Choroid plexus epithelial cell (primary cell): ENCODE results near the gene JPH2.

ENCODE experiments used
- DNase-seq: peaks from one replicate; pipeline ENCODE4 v3.0.0-alpha.2; 2010; ENCODE audit warnings: low read depth
- H3K4me3 ChIP-seq: 2 replicates; pipeline ENCODE4 v1.5.1; 2011; ENCODE audit warnings: low read depth, mild to moderate bottlenecking, control low read depth, low read length, moderate library complexity
- TF ChIP-seq, protein P1 (sequence below): conservative IDR thresholded peaks from 2 replicates; pipeline ENCODE4 v1.5.1; 2011; ENCODE audit warnings: low read depth, mild to moderate bottlenecking, control low read depth, inconsistent platforms, low read length, moderate library complexity

The JPH2 gene

DNA sequence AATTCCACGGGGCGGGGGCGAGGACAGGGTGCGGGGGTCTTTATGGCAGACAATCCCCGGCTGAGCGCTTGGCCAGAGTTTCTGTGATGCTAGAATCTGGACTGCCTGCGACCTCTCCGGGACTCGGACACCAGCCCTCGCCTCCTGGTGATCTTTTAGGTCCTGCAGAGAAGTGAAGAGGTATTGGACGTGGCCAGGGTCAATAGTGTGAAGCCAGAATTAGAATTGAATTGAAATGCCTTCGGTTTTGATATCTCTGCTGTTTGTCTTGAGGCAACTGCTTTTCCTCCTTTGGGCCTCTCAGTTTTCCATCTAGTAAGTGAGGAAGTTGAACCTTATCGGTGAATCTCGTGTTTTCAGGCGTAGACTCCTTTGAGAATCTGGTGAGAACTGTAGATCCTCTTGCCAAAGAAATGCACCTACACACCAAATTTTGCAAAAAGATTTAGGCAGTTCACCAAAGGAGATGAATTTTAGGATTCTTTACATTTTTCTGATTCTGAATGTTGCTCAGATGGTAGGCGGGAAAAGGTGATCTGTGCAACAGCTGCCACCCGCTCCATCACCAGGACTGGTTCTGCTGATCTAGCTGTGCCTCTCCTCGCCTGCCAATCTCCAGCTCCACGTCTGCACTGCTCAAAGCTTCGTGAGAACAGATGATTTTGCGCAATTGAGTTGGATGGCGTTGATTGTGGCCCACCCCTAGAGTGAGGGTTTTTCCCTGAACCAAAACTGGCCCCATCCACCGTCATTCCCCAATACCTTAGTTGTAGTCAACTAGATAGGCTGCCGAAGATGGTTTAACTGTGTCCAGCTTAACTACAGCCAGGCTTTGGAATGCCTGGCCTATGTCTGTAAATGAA, 24.4 kb upstream of the JPH2 start:
- peak; percentile 47 for DNase-seq
- H3K4me3 ChIP-seq: peak overlapping the region; percentile 97
- TF ChIP-seq, protein P1, sequence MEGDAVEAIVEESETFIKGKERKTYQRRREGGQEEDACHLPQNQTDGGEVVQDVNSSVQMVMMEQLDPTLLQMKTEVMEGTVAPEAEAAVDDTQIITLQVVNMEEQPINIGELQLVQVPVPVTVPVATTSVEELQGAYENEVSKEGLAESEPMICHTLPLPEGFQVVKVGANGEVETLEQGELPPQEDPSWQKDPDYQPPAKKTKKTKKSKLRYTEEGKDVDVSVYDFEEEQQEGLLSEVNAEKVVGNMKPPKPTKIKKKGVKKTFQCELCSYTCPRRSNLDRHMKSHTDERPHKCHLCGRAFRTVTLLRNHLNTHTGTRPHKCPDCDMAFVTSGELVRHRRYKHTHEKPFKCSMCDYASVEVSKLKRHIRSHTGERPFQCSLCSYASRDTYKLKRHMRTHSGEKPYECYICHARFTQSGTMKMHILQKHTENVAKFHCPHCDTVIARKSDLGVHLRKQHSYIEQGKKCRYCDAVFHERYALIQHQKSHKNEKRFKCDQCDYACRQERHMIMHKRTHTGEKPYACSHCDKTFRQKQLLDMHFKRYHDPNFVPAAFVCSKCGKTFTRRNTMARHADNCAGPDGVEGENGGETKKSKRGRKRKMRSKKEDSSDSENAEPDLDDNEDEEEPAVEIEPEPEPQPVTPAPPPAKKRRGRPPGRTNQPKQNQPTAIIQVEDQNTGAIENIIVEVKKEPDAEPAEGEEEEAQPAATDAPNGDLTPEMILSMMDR: no peak

DNA sequence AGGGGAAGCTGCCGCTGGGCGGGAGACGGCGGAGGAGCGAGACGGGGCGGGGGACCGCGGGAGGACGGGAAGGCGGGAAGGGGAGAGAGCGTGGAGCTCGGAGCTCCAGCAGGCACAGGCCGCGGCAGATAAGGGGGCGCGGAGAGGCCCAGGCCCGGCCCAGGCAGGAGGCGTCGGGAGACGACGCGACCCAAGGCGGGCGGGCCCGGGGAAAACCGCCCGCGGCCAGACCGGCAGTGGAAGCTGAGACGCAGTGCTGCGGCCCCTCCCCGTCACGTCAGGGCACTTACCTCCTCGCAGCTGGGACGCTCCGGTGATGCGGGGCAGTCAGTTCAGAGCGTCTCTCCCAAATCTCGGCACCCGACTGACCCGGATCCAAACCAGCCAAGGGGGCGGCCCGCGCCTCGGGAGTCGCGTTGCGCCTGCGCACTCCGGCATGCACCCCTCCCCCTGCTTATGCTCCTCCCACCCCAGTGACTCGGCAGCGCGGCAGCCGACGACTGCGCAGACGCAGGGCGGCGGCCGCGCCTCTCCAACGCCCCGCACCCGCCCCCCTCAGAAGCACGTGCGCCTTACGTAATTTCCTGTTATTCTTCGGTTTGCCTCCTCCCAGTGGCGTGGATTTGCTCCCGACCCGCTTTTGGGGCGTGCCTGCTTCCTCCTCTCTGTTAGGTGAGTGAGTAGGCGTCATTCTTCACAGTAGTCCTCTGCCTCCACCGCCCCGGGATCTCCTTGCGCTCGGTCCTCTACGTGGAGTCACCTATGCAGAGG, 23.6 kb upstream of the JPH2 start, which contains the start of gene OSER1:
Gene OSER1, minus strand, starts transcription at position 366 of the 771 bp plus-strand sequence. CDS start 3,814 bp downstream, outside the sequence.
- TF ChIP-seq, protein P1: no peak
- peak; percentile 98 for DNase-seq
- H3K4me3 ChIP-seq: peak within 1 kb of the TSS; percentile 97

DNA sequence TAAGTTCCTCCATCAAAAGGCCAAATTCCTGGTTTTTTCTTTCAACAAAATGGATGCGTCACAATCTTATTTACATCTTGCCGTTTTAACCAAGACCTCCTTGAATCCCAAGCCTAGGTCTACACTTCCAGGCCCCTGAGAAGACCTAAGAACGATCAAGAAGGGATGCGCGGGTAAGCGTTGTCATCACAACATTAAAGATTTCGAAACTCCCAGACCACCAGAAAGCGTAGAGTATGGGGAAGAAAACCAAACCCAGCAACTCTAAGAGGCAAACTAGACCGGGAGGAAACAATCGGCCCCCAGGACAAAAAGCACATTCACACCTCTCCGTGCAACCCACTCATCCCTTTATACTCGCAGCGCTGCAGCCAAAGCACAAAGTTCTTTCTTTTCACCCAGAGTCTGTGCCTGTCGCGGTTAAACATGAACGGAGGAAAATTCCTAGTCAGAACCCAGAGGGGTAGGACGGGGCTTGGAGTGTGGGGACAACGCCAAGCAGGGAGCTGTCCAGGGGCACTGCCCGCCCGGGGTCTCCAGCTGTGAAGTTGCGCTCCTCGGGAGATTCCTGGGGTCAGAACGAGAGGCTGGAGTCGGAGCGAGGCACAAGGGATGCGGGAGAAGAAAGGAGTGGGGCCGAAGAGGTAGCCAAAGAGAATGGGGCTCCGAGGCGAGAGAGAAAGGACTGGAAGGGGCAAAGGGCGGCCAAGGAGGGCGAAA, 22.9 kb upstream of the JPH2 start:
- H3K4me3 ChIP-seq: peak overlapping the region; percentile 97
- peak; percentile 39 for DNase-seq
- TF ChIP-seq, protein P1: no peak

DNA sequence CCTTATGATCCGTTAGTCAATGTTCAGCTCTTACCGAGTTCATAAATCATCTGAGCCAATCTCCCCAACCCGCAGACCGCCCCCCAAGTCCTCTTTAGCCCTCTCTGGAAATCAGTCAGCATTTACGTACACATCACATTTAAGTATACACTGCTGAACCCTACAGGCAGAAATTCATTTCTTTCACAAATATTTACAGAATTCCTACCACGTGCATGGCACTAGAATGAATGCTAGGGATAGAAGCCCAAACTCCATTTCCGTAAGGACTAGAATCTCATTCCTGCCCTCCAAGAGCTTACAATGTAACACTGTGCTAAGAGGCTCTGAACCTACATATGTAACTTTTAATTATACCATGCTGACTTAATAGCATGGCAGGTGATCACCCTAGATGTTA, 21.8 kb upstream of the JPH2 start:
- H3K4me3 ChIP-seq: peak overlapping the region; percentile 97
- TF ChIP-seq, protein P1: peak; percentile 11
- DNase-seq: peak; percentile 30

DNA sequence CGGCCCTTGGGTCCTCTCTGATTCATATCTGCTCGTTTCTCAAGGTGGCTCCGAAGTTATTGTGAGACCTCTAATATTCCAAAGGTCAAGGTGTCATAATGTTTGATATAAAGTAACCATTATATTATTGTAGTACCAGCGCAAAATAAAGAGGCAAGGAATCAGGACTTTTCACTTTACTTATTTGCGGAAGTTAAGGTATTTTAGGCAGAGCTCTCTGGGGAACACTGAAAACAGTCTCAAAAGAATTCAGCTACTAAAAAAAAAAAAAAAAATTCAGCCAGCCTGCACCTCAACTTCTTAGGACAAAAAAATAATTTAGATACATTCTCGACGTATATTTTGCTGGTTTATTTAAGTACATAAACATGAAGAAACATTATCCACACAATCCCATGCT, 21.2 kb upstream of the JPH2 start:
- no peak for DNase-seq
- TF ChIP-seq, protein P1: no peak
- H3K4me3 ChIP-seq: no peak overlapping the region

DNA sequence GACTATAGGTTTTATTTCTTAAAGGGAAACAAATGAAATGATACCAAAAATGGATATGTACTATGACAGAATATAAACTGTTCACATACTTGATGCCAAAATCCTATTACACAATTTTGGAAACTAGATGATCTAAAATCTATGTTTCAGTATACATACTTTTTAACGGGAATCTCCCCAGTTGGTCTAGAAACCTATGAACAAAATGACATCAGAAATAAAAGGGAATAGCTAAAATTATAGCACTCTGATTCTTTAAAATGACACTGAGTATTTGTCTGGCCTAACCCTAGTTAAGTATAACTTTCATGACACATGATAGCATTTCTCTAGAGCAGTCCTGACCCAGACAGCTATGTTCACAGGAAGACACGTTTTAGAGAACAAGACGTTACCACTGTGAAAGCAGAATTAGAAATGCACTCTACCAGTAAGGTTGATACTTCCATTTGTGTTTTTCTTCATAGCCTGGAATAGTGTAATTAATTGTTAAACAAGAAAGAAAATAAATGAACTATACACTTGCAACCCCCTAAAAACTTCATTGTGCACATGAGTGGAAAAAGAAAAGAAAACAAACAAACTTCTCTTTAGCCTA, 20.2 kb upstream of the JPH2 start:
- peak; percentile 35 for DNase-seq
- TF ChIP-seq, protein P1: no peak
- no peak overlapping the region for H3K4me3 ChIP-seq
